ENCODE measurements around the gene NCAPG. TPM values are rescaled to one million over a fixed set of nuclear protein-coding genes. Genes with fewer than 3 reads are reported as not detected.

Gene NCAPG, protein sequence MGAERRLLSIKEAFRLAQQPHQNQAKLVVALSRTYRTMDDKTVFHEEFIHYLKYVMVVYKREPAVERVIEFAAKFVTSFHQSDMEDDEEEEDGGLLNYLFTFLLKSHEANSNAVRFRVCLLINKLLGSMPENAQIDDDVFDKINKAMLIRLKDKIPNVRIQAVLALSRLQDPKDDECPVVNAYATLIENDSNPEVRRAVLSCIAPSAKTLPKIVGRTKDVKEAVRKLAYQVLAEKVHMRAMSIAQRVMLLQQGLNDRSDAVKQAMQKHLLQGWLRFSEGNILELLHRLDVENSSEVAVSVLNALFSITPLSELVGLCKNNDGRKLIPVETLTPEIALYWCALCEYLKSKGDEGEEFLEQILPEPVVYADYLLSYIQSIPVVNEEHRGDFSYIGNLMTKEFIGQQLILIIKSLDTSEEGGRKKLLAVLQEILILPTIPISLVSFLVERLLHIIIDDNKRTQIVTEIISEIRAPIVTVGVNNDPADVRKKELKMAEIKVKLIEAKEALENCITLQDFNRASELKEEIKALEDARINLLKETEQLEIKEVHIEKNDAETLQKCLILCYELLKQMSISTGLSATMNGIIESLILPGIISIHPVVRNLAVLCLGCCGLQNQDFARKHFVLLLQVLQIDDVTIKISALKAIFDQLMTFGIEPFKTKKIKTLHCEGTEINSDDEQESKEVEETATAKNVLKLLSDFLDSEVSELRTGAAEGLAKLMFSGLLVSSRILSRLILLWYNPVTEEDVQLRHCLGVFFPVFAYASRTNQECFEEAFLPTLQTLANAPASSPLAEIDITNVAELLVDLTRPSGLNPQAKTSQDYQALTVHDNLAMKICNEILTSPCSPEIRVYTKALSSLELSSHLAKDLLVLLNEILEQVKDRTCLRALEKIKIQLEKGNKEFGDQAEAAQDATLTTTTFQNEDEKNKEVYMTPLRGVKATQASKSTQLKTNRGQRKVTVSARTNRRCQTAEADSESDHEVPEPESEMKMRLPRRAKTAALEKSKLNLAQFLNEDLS
- total RNA-seq: 1 to 10 TPM in 5 of 6 donors, not detected in 1; 1.4 to 2.4 (median 2.1) TPM

DNA sequence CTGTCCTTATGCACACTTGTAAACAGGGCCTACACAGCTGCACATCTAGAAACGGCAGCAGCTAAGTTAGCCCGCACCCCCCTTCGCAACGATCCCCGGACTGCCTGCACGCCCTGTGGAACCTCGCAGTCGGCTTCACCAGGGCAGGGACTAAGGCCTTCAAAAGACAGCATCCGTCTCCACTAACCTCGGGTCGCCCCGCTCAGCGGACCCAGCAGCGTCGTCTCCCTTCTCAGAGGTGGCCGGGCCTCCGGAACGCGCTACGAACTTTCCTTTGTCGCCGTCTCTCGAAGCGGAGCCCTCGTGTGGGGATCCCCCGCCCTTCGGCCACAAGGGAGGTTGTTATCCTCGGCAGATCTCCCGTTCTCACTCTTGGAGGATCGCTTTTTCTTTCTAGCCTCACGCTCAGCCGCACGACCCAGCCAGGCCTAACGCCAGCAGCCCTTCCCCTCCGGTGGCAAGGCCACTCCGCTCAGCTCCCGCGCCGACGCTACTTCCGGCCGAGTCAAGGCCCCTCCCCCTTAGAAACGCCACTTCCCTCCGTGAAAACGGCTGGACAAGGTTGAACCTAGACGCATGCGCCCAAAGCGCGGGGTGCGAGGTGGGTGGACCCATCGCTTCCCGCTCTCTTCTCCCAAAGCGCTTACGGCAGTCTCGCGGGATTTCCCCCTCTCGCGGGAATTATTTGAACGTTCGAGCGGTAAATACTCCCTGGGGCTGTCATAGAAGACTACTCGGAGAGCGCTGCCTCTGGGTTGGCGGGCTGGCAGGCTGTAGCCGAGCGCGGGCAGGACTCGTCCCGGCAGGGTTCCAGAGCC is at the start of gene NCAPG, which contains the start of gene DCAF16:
Gene NCAPG (plus strand): TSS at position 720 of the 818 bp plus-strand sequence. CDS start 99 bp downstream, outside the sequence.
Gene DCAF16 (minus strand): TSS at position 498 of the 818 bp plus-strand sequence. CDS start 6,616 bp downstream, outside the sequence.
- peak; percentile 99 to 100 for ATAC-seq (ENCODE audit: low FRiP score in 2 of 2)
- TF ChIP-seq EP300 (IDR thresholded peaks at IDR 0.05): peak in 1 of 4 donors; percentile 75
- peak; percentile 97 to 99 for TF ChIP-seq POLR2AphosphoS5 (IDR thresholded peaks at IDR 0.05)
- peak in 3 of 4 donors; percentile 91 to 98 (median 91) for TF ChIP-seq POLR2A (IDR thresholded peaks at IDR 0.05)
- TF ChIP-seq, protein P1, sequence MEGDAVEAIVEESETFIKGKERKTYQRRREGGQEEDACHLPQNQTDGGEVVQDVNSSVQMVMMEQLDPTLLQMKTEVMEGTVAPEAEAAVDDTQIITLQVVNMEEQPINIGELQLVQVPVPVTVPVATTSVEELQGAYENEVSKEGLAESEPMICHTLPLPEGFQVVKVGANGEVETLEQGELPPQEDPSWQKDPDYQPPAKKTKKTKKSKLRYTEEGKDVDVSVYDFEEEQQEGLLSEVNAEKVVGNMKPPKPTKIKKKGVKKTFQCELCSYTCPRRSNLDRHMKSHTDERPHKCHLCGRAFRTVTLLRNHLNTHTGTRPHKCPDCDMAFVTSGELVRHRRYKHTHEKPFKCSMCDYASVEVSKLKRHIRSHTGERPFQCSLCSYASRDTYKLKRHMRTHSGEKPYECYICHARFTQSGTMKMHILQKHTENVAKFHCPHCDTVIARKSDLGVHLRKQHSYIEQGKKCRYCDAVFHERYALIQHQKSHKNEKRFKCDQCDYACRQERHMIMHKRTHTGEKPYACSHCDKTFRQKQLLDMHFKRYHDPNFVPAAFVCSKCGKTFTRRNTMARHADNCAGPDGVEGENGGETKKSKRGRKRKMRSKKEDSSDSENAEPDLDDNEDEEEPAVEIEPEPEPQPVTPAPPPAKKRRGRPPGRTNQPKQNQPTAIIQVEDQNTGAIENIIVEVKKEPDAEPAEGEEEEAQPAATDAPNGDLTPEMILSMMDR (IDR thresholded peaks at IDR 0.05): peak in 1 of 6 experiments; percentile 13
- 0 to 1% methylated on average over 52 to 68 of the region's 69 CpGs for WGBS, 2 donors
- H3K27ac ChIP-seq: peak within 1 kb of the TSS; percentile 95 to 97 (median 96)
- peak within 1 kb of the TSS; percentile 57 to 90 (median 79) for H3K4me3 ChIP-seq
- peaks cover 34 to 41% (median 37%) of the 10 kb centered on the region in 4 donors for H3K4me1 ChIP-seq
- H3K9me3 ChIP-seq: no peaks in the 10 kb centered on the region
- H3K36me3 ChIP-seq: no peaks in the 10 kb centered on the region
- peak; percentile 97 to 99 for DNase-seq
- no peaks in the 10 kb centered on the region for H3K27me3 ChIP-seq

DNA sequence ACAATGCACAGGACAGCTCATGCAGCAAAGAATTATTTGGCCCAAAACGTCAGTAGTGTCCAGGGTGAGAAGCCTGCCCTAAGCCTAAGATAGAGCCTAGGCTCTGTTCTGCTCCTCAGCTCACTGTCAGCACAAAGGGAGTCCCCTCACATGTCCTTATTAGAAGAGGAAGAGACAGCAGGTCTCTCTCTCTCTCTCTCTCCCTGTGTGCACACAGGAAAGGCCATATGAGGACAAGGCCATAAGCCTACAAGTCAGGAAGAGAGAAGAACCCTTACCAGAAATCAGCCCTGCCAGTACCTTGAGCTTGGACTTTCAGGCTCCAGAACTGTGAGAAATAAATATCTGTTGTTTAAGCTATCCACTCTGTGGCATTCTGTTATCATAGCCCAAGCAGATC is 49.7 kb upstream of the NCAPG start:
- no peak for TF ChIP-seq POLR2A (IDR thresholded peaks at IDR 0.05)
- TF ChIP-seq, protein P1 (IDR thresholded peaks at IDR 0.05): no peak
- TF ChIP-seq POLR2AphosphoS5 (IDR thresholded peaks at IDR 0.05): no peak
- TF ChIP-seq EP300 (IDR thresholded peaks at IDR 0.05): no peak
- Histone ChIP-seq H3K27ac (no peak overlapping the region), H3K9me3 (no peaks in the 10 kb centered on the region), H3K27me3 (no peaks in the 10 kb centered on the region), H3K4me3 (no peak overlapping the region), H3K4me1 (no peaks in the 10 kb centered on the region), H3K36me3 (no peaks in the 10 kb centered on the region)
- DNase-seq (no peak), ATAC-seq (ENCODE audit: low FRiP score in 2 of 2) (no peak)
- 55 to 67% methylated on average over 1 of the region's 1 CpG for WGBS, 2 donors

DNA sequence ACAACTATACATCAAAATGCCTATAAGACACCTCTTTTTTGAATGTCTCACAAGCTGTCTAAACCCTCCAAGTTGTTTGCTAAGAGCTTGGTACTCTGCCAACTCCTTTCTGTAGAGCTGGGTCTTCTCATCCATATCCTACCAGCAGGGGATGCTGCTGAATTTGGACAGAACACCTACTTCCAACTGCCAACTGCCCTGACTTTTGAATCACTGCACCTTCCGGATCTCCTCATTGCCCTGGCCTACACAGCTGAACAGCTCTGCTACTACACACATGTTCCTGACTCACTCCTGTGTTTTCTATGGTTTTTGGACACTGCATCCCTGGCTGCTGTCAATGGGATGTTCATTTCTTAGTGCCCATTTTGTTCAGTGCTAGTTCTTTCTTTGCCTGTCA is 48.1 kb upstream of the NCAPG start:
- WGBS, 2 donors: 63 to 100% methylated on average over 1 of the region's 1 CpG
- H3K27ac ChIP-seq: no peak overlapping the region
- peak in 1 of 2 donors; percentile 56 for ATAC-seq (ENCODE audit: low FRiP score in 2 of 2)
- H3K4me3 ChIP-seq: no peak overlapping the region
- TF ChIP-seq, protein P1 (IDR thresholded peaks at IDR 0.05): peak in 3 of 6 experiments; percentile 41 to 42 (median 41)
- TF ChIP-seq POLR2AphosphoS5 (IDR thresholded peaks at IDR 0.05): no peak
- peaks cover 0 to 7% (median 0%) of the 10 kb centered on the region in 4 donors for H3K9me3 ChIP-seq
- no peaks in the 10 kb centered on the region for H3K4me1 ChIP-seq
- no peaks in the 10 kb centered on the region for H3K36me3 ChIP-seq
- no peaks in the 10 kb centered on the region for H3K27me3 ChIP-seq
- peak in 1 of 2 donors; percentile 32 for DNase-seq

DNA sequence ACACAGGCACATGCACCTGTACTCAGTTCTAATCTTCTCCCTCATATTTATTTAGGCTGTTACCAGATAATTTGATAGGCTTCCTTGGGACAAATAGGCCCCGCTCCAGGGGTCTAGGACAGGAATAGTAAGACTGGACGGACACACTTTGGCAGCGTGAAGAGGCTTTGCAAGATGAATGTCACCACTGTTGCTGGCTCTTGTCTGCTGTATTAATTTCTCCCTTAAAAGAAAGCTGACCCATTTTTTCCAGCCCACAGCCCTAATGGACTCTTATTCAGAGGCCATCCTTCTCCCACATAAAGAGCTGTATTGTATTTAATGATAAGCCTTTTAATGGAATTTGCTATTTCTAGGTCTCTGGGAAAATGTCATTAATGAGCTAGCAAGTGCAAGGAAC is 47.4 kb upstream of the NCAPG start:
- WGBS, 2 donors: 96% methylated on average over 3 of the region's 3 CpGs
- peaks cover 0 to 7% (median 0%) of the 10 kb centered on the region in 4 donors for H3K9me3 ChIP-seq
- H3K27me3 ChIP-seq: no peaks in the 10 kb centered on the region
- H3K36me3 ChIP-seq: no peaks in the 10 kb centered on the region
- TF ChIP-seq POLR2AphosphoS5 (IDR thresholded peaks at IDR 0.05) (no peak), POLR2A (IDR thresholded peaks at IDR 0.05) (no peak), EP300 (IDR thresholded peaks at IDR 0.05) (no peak)
- TF ChIP-seq, protein P1 (IDR thresholded peaks at IDR 0.05): no peak
- no peak overlapping the region for H3K4me3 ChIP-seq
- H3K27ac ChIP-seq: no peak overlapping the region
- no peaks in the 10 kb centered on the region for H3K4me1 ChIP-seq
- DNase-seq (no peak), ATAC-seq (ENCODE audit: low FRiP score in 2 of 2) (no peak)

Data from upper lobe of left lung (tissue), 6 donors.